Thyroid gland (tissue), 4 donors: ENCODE results near the gene PDCD2L.

Source experiments
- CTCF ChIP-seq, 6 experiments: fragments of 200-600 bp in 3 of 6; fragments of 450-650 bp in 3 of 6; sonication (generic) in 3 of 6; IDR thresholded peaks; one replicate each; pipeline ENCODE4 v1.5.1; 2016 to 2019; ENCODE audit warnings: antibody characterized with exemption in 6 of 6, mild to moderate bottlenecking in 2 of 6, inconsistent platforms in 1 of 6, moderate library complexity in 1 of 6
- POLR2A ChIP-seq, 2 donors: fragments of 450-650 bp; IDR thresholded peaks; one replicate each; pipeline ENCODE4 v1.6.1; 2017; ENCODE audit warnings: antibody characterized with exemption in 2 of 2, mild to moderate bottlenecking in 2 of 2, moderate library complexity in 1 of 2

- no peak for TF ChIP-seq CTCF (IDR thresholded peaks at IDR 0.05)
- TF ChIP-seq POLR2A (IDR thresholded peaks at IDR 0.05), result no peak
Observed at GRCh38 chr19:34382471-34382870, 21.7 kb upstream of the PDCD2L start.
